Measurements from ENCODE around the gene PALLD. TPM values are rescaled to one million over a fixed set of nuclear protein-coding genes. Genes with fewer than 3 reads are reported as not detected.

PALLD gene
- total RNA-seq, 2 experiments from 2014 or later: 0.49 to 0.78 TPM

DNA sequence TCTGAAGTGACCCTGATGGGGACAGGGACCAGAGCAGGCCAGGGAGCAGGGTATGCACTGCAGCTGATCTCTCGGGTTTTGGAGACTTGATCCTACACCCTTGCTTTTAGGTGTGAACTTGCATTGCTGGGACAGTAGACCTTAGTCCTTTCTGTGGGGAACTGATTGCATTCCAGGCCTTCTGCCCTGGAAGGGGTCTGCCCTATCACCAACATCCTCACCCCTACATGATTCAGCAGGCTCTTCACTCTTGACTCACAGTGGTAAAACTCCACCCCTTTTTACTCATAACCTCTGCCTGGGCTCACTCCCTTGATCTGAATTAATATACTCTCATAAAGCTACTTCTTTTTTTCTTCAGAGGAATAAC lies 10.0 kb upstream of the PALLD start:
- H3K36me3 ChIP-seq (ENCODE audit: insufficient read depth, low read length): no peaks in the 10 kb centered on the region
- Mint-ChIP-seq H3K27ac (no peak overlapping the region), H3K9me3 (no peaks in the 10 kb centered on the region), H3K4me1 (ENCODE audit: low read depth) (peaks cover 27% of the 10 kb centered on the region), H3K4me3 (no peak overlapping the region), H3K27me3 (peaks cover 10% of the 10 kb centered on the region), H3K36me3 (ENCODE audit: low read depth) (no peaks in the 10 kb centered on the region)
- intact Hi-C loops (cut with DNase I, micrococcal nuclease): loop anchor here in 1 of 2 experiments (10.0 kb wide), 2 partner anchors 1268 to 1538 kb away; partner anchors contain the start of genes HPF1 and MFAP3L
- no peaks in the 10 kb centered on the region for H3K9me3 ChIP-seq (ENCODE audit: control insufficient read depth in 1 of 2, insufficient read depth in 1 of 2, low read length in 2 of 2)
- DNase-seq: peak in 2 of 14 experiments; percentile 39 to 49
- POLR2A ChIA-PET: no interaction called here
- H3K4me1 ChIP-seq (ENCODE audit: insufficient read depth, low read length): peaks cover 2% of the 10 kb centered on the region
- no peak overlapping the region for H3K27ac ChIP-seq (ENCODE audit: low read depth in 1 of 2, low read length in 2 of 2)
- H3K4me3 ChIP-seq (ENCODE audit: low read length): no peak overlapping the region
- CTCF ChIA-PET: no interaction called here
- TF ChIP-seq, protein P1, sequence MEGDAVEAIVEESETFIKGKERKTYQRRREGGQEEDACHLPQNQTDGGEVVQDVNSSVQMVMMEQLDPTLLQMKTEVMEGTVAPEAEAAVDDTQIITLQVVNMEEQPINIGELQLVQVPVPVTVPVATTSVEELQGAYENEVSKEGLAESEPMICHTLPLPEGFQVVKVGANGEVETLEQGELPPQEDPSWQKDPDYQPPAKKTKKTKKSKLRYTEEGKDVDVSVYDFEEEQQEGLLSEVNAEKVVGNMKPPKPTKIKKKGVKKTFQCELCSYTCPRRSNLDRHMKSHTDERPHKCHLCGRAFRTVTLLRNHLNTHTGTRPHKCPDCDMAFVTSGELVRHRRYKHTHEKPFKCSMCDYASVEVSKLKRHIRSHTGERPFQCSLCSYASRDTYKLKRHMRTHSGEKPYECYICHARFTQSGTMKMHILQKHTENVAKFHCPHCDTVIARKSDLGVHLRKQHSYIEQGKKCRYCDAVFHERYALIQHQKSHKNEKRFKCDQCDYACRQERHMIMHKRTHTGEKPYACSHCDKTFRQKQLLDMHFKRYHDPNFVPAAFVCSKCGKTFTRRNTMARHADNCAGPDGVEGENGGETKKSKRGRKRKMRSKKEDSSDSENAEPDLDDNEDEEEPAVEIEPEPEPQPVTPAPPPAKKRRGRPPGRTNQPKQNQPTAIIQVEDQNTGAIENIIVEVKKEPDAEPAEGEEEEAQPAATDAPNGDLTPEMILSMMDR (IDR thresholded peaks at IDR 0.05): no peak
- no peak for ATAC-seq (ENCODE audit: poor library complexity)
- H3K27me3 ChIP-seq (ENCODE audit: control insufficient read depth in 1 of 2, insufficient read depth in 2 of 2, low read length in 2 of 2): no peaks in the 10 kb centered on the region

- Mint-ChIP-seq H3K27ac (no peak overlapping the region), H3K9me3 (no peaks in the 10 kb centered on the region), H3K4me3 (no peak overlapping the region), H3K4me1 (ENCODE audit: low read depth) (peaks cover 21% of the 10 kb centered on the region), H3K27me3 (peaks cover 13% of the 10 kb centered on the region), H3K36me3 (ENCODE audit: low read depth) (no peaks in the 10 kb centered on the region)
- intact Hi-C loops (cut with DNase I, micrococcal nuclease): loop anchor here in 1 of 2 experiments (10.0 kb wide), 2 partner anchors 1267 to 1537 kb away; partner anchors contain the start of genes HPF1 and MFAP3L
- Histone ChIP-seq H3K36me3 (ENCODE audit: insufficient read depth, low read length) (no peaks in the 10 kb centered on the region), H3K4me1 (ENCODE audit: insufficient read depth, low read length) (no peaks in the 10 kb centered on the region), H3K27me3 (ENCODE audit: control insufficient read depth in 1 of 2, insufficient read depth in 2 of 2, low read length in 2 of 2) (no peaks in the 10 kb centered on the region), H3K27ac (ENCODE audit: low read depth in 1 of 2, low read length in 2 of 2) (no peak overlapping the region), H3K4me3 (ENCODE audit: low read length) (no peak overlapping the region), H3K9me3 (ENCODE audit: control insufficient read depth in 1 of 2, insufficient read depth in 1 of 2, low read length in 2 of 2) (no peaks in the 10 kb centered on the region)
- DNase-seq: no peak
- POLR2A ChIA-PET: no interaction called here
- TF ChIP-seq, protein P1 (IDR thresholded peaks at IDR 0.05): no peak
- ATAC-seq (ENCODE audit: poor library complexity): no peak
- CTCF ChIA-PET: no interaction called here
Measured at GRCh38 chr4:168487282-168488035, 9.4 kb upstream of the PALLD start.

DNA sequence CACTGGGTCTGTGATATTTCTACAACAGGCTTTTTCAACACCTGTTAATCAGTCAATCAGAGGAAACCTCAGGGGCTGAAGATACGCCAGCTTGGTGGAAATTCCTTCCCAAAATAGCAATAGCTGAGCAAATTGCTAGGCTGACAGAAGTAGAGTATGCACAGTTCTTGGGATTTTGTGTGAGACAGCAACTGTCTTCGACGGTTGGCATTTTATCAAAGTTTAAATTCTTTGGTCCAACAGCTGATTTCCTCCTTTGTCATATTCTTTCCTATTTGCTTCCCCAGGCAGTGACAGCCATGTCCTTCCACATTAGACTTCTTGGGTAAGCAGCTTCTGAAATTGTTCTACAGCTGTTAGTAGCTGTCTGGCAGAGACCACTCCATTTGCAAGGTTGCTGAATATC lies 8.0 kb upstream of the PALLD start:
- TF ChIP-seq, protein P1 (IDR thresholded peaks at IDR 0.05): no peak
- H3K9me3 Mint-ChIP-seq: no peaks in the 10 kb centered on the region
- H3K27me3 ChIP-seq (ENCODE audit: control insufficient read depth in 1 of 2, insufficient read depth in 2 of 2, low read length in 2 of 2): no peaks in the 10 kb centered on the region
- H3K27ac Mint-ChIP-seq: no peak overlapping the region
- H3K4me3 ChIP-seq (ENCODE audit: low read length): no peak overlapping the region
- H3K4me1 Mint-ChIP-seq (ENCODE audit: low read depth): peaks cover 8% of the 10 kb centered on the region
- intact Hi-C loops (cut with DNase I, micrococcal nuclease): loop anchor here in 1 of 2 experiments (10.0 kb wide), 2 partner anchors 1266 to 1536 kb away; partner anchors contain the start of genes HPF1 and MFAP3L
- DNase-seq: no peak
- H3K4me1 ChIP-seq (ENCODE audit: insufficient read depth, low read length): no peaks in the 10 kb centered on the region
- CTCF ChIA-PET: no interaction called here
- no peak for ATAC-seq (ENCODE audit: poor library complexity)
- H3K4me3 Mint-ChIP-seq: no peak overlapping the region
- POLR2A ChIA-PET: no interaction called here
- H3K27ac ChIP-seq (ENCODE audit: low read depth in 1 of 2, low read length in 2 of 2): no peak overlapping the region
- peaks cover 20% of the 10 kb centered on the region for H3K27me3 Mint-ChIP-seq
- no peaks in the 10 kb centered on the region for H3K36me3 ChIP-seq (ENCODE audit: insufficient read depth, low read length)
- no peaks in the 10 kb centered on the region for H3K9me3 ChIP-seq (ENCODE audit: control insufficient read depth in 1 of 2, insufficient read depth in 1 of 2, low read length in 2 of 2)
- H3K36me3 Mint-ChIP-seq (ENCODE audit: low read depth): no peaks in the 10 kb centered on the region
